ENCODE measurements around the gene CTXN1.

CTXN1 gene

GRCh38 chr19:7917267-7918061, 8.5 kb downstream of the CTXN1 start:
- in situ Hi-C loops (cut with MboI; ENCODE audit: low sequenced_read_pairs, unreplicated experiment): no loop called here
- peak; percentile 38 for TF ChIP-seq CTCF (IDR thresholded peaks at IDR 0.05; ENCODE audit: borderline replicate concordance, control extremely low read depth, extremely low read depth, insufficient read depth, missing control alignments)
- DNase-seq (ENCODE audit: low spot score): peak; percentile 75

GRCh38 chr19:7916955-7917266, 9.0 kb downstream of the CTXN1 start:
- no peak for DNase-seq (ENCODE audit: low spot score)
- in situ Hi-C loops (cut with MboI; ENCODE audit: low sequenced_read_pairs, unreplicated experiment): no loop called here
- no peak for TF ChIP-seq CTCF (IDR thresholded peaks at IDR 0.05; ENCODE audit: borderline replicate concordance, control extremely low read depth, extremely low read depth, insufficient read depth, missing control alignments)

- DNase-seq (ENCODE audit: low spot score): peak; percentile 60
- in situ Hi-C loops (cut with MboI; ENCODE audit: low sequenced_read_pairs, unreplicated experiment): no loop called here
- TF ChIP-seq CTCF (IDR thresholded peaks at IDR 0.05; ENCODE audit: borderline replicate concordance, control extremely low read depth, extremely low read depth, insufficient read depth, missing control alignments): no peak
Observed at GRCh38 chr19:7916103-7916954, 9.6 kb downstream of the CTXN1 start.

- DNase-seq (ENCODE audit: low spot score): no peak
- in situ Hi-C loops (cut with MboI; ENCODE audit: low sequenced_read_pairs, unreplicated experiment): no loop called here
- TF ChIP-seq CTCF (IDR thresholded peaks at IDR 0.05; ENCODE audit: borderline replicate concordance, control extremely low read depth, extremely low read depth, insufficient read depth, missing control alignments): no peak
Observed at GRCh38 chr19:7915250-7916102, 10.5 kb downstream of the CTXN1 start.

- no peak for TF ChIP-seq CTCF (IDR thresholded peaks at IDR 0.05; ENCODE audit: borderline replicate concordance, control extremely low read depth, extremely low read depth, insufficient read depth, missing control alignments)
Observed at GRCh38 chr19:7914598-7915045, 11.3 kb downstream of the CTXN1 start, which contains the start of gene TGFBR3L. TSS of gene TGFBR3L (plus strand) at chr19:7914830.

GRCh38 chr19:7914099-7914498, 11.8 kb downstream of the CTXN1 start:
- no peak for TF ChIP-seq CTCF (IDR thresholded peaks at IDR 0.05; ENCODE audit: borderline replicate concordance, control extremely low read depth, extremely low read depth, insufficient read depth, missing control alignments)
- in situ Hi-C loops (cut with MboI; ENCODE audit: low sequenced_read_pairs, unreplicated experiment): no loop called here
- no peak for DNase-seq (ENCODE audit: low spot score)

More at GRCh38 chr19:7914598-7915045, 11.3 kb downstream of the CTXN1 start, which contains the start of gene TGFBR3L:
- in situ Hi-C loops (cut with MboI; ENCODE audit: low sequenced_read_pairs, unreplicated experiment): no loop called here
- DNase-seq (ENCODE audit: low spot score): no peak

All from GM13976 (cell line).